GM19239 (cell line): ENCODE data around the gene OOSP3.

Source experiments
- DNase-seq: peaks from one replicate; pipeline ENCODE4 v3.0.0; 2011; ENCODE audit warnings: low spot score; ENCODE audit not compliant: insufficient read length
- FAIRE-seq: peaks from 2 replicates; lab custom pipeline; 2011; peaks lifted over from hg19 to GRCh38; lab: Jason Lieb, UNC

OOSP3 gene

GRCh38 chr11:59941091-59941490, 62.5 kb downstream of the OOSP3 start:
- DNase-seq (no peak), FAIRE-seq (no peak)

GRCh38 chr11:59943997-59944714, 65.6 kb downstream of the OOSP3 start:
- FAIRE-seq (no peak), DNase-seq (no peak)

- FAIRE-seq (no peak), DNase-seq (no peak)
Measured at GRCh38 chr11:59944720-59945119, 66.1 kb downstream of the OOSP3 start.
